Epithelial cell of proximal tubule (primary cell): ENCODE measurements around the gene DMPK. TPM values are rescaled to one million over a fixed set of nuclear protein-coding genes. Genes with fewer than 3 reads are reported as not detected.

Experiments used
- DNase-seq: peaks from one replicate; pipeline ENCODE4 v3.0.0-alpha.2; 2011; ENCODE audit warnings: low read depth
- H3K4me3 ChIP-seq: 2 replicates; pipeline ENCODE4 v1.5.1; 2011; ENCODE audit warnings: low read depth, mild to moderate bottlenecking, low read length
- CTCF ChIP-seq: conservative IDR thresholded peaks from 2 replicates; pipeline ENCODE4 v1.5.1; 2012; ENCODE audit warnings: low read depth, mild to moderate bottlenecking, low read length
- total RNA-seq: library from RNA; depleted of rRNA; stranded (reverse); fragments of >200 nt; gene quantifications from 2 replicates; pipeline ENCODE4 v1.2.3, GENCODE V29; 2015

The DMPK gene
- total RNA-seq, 1 donor from 2014 or later: 21.0 TPM

- TF ChIP-seq CTCF: no peak
- DNase-seq: no peak
- H3K4me3 ChIP-seq: no peak overlapping the region
These were observed 38.3 kb upstream of the DMPK start for GRCh38 chr19:45820413-45821102.

- H3K4me3 ChIP-seq: no peak overlapping the region
- no peak for TF ChIP-seq CTCF
- DNase-seq: no peak
These were observed 37.5 kb upstream of the DMPK start for GRCh38 chr19:45819769-45820168.

- H3K4me3 ChIP-seq: no peak overlapping the region
- no peak for TF ChIP-seq CTCF
- no peak for DNase-seq
These were observed 35.5 kb upstream of the DMPK start for GRCh38 chr19:45817725-45818301.

GRCh38 chr19:45817010-45817724 lies 34.9 kb upstream of the DMPK start:
- H3K4me3 ChIP-seq: no peak overlapping the region
- no peak for DNase-seq
- TF ChIP-seq CTCF: peak; percentile 97

GRCh38 chr19:45816236-45817009 lies 34.1 kb upstream of the DMPK start:
- TF ChIP-seq CTCF: no peak
- DNase-seq: no peak
- H3K4me3 ChIP-seq: no peak overlapping the region

GRCh38 chr19:45815481-45816216 lies 33.4 kb upstream of the DMPK start:
- H3K4me3 ChIP-seq: no peak overlapping the region
- no peak for TF ChIP-seq CTCF
- no peak for DNase-seq
